Panc1 (cell line): ENCODE measurements around the gene AKAP6.

ENCODE experiments used
- CTCF ChIP-seq: fragments of 450-650 bp; IDR thresholded peaks from 2 replicates; pipeline ENCODE4 v1.5.1; 2017; ENCODE audit warnings: mild to moderate bottlenecking
- POLR2AphosphoS5 ChIP-seq: IDR thresholded peaks from 2 replicates; pipeline ENCODE4 v1.6.1; 2012; ENCODE audit warnings: mild to moderate bottlenecking, low read depth, low read length, moderate library complexity
- REST ChIP-seq, 2 experiments: IDR thresholded peaks; 2 replicates each; pipeline ENCODE4 v1.6.1; 2011 to 2012; ENCODE audit warnings: low read depth in 2 of 2, control low read depth in 1 of 2, low read length in 1 of 2, mild to moderate bottlenecking in 1 of 2, moderate library complexity in 1 of 2; ENCODE audit not compliant: insufficient read depth in 1 of 2
- TCF7L2 ChIP-seq: IDR thresholded peaks from 2 replicates; pipeline ENCODE4 v1.6.1; 2011; ENCODE audit warnings: mild to moderate bottlenecking, low read depth, low read length, inconsistent platforms

GRCh38 chr14:32648434-32648833 is 319.3 kb downstream of the AKAP6 start:
- no peak for TF ChIP-seq CTCF
- no peak for TF ChIP-seq REST (IDR thresholded peaks at IDR 0.05; ENCODE audit: insufficient read depth in 1 of 2, low read depth in 2 of 2, low read length in 1 of 2)
- TF ChIP-seq POLR2AphosphoS5, result no peak
- TF ChIP-seq TCF7L2, result no peak
